ENCODE data around the gene THADA.
A peak's percentile ranks its signal among the peaks of the same experiment; 100 is the strongest.

The THADA gene

GRCh38 chr2:43495727-43496126 is 100.1 kb downstream of the THADA start:
- no peak for DNase-seq (ENCODE audit: low spot score)

- no peak for DNase-seq (ENCODE audit: low spot score)
These were observed 101.9 kb downstream of the THADA start for GRCh38 chr2:43493954-43494353.

GRCh38 chr2:43491065-43491639 is 104.7 kb downstream of the THADA start:
- no peak for DNase-seq (ENCODE audit: low spot score)

DNA sequence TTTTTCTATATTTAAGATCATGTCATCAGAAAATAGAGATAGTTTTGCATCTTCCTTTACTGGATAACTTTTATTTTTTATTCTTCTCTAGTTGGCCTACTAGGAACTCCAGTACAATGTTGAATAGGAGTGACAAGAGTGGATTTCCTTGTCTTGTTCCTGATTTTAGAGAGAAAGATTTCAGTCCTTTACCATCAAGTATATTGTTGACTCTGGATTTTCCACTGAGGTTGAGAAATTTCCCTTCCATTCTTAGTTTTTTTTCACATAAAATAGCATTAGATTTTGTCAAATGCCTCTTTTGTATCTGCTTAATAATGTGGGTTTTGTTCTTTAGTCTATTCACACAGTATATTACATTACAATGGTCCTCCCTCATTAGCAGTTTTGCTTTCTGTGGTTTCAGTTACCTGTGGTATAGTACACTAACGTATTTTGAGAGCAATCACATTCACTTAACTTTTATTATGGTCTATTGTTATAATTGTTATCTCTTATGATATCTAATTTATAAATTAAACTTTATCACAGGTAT is 105.5 kb downstream of the THADA start:
- no peak for DNase-seq (ENCODE audit: low spot score)

GRCh38 chr2:43488737-43489136 is 107.1 kb downstream of the THADA start:
- DNase-seq (ENCODE audit: low spot score) = no peak

DNA sequence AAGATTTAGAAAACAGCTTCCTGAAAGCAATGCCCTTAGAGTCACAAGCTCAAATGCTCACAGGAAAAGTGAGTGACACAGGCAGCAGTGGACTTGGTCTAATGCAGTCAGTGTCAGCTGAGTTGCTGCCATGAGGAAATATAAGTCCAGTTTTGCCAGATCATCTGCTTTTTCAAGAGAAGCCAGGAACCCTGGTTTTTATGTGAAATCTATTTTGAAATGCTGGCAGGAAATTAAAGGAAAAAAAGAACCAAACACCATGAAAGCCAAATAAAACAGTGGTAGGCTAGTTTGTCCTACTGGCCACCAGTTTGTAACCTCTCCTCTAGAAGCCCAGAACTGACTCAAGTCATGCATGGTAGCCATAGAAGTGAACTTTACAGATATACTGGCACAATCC is 109.2 kb downstream of the THADA start:
- no peak for DNase-seq (ENCODE audit: low spot score)

DNA sequence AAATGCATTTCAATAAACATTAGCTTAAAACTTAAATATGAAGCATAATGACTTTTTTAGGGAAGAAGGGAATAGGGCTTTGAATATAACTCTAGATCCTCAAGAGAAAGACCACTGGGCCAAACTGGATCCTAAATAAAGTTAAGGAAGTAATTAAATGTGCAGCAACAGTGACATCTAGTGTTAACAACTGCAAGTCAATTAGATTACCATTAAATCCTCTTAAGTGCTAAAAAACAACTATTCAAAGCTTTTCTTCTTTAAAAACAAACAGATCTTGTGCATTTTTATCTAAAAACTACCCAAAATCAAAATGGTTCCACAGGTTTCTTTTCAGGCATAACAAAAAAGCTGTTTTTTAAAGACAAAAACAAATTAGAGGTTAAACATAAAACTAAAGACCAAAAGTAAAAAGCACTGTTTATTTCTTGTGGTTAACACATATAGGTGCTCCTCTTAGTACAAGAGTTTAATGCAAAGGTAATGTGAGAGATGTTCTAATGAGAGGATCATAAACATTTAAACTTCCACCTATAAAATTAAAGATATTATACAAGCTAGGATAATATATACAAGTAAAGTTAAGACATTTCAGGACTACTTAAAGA is 111.4 kb downstream of the THADA start:
- DNase-seq (ENCODE audit: low spot score) = peak; percentile 57

DNA sequence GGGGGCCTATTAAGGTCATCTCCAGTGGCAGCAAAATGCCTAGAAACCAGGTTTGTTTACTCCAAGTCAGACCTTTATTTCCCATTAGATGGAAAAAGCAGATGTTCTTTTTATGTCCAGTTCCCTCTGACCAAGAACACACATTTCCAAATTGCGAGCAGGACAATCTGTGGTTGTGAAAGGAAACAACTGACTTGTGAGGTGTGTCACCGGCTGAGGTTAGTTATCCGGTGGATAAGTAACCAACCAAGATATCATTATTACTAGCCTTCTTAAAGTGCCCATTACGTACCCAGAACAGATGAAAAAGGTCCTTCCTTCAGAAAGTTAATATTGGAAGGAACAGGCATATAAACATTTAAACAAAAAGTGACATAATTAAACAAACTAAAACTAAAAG is 112.9 kb downstream of the THADA start:
- DNase-seq (ENCODE audit: low spot score) = no peak

GRCh38 chr2:43481927-43482542 is 113.8 kb downstream of the THADA start:
- no peak for DNase-seq (ENCODE audit: low spot score)

- no peak for DNase-seq (ENCODE audit: low spot score)
These were observed 115.0 kb downstream of the THADA start for GRCh38 chr2:43480874-43481273.

DNA sequence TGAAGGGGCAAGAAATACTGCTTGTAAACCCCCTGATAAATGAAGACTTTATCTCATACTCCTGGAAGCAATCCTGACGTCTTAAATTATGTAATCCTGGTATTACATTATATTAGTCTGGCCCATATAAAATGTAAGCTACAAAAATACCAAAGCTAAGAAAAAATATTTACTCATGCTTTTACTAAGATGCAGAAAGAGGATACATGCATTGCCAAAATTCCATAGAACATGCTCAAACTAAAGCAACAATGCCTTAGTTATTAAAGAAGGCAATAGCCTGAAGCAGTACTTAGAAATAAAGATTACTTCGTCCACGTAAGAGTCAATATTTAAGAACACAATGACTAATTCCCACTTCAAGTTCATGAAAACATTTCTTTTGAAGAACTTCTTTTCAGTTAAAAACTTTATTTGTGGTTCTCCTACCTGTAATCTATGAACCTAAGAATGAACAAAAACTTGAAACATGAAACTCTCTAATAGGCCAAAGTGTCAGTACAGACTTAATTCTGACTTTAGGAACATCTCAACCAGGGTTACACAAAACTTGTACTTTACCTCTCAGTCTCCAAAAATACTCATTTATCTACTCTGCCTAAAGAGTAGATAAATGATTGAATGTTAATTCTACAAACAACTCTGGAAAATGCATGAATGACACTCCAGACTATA is 117.3 kb downstream of the THADA start:
- no peak for DNase-seq (ENCODE audit: low spot score)

- no peak for DNase-seq (ENCODE audit: low spot score)
These were observed 119.9 kb downstream of the THADA start for GRCh38 chr2:43475922-43476321.

- no peak for DNase-seq (ENCODE audit: low spot score)
These were observed 120.5 kb downstream of the THADA start for GRCh38 chr2:43475137-43475846.

DNA sequence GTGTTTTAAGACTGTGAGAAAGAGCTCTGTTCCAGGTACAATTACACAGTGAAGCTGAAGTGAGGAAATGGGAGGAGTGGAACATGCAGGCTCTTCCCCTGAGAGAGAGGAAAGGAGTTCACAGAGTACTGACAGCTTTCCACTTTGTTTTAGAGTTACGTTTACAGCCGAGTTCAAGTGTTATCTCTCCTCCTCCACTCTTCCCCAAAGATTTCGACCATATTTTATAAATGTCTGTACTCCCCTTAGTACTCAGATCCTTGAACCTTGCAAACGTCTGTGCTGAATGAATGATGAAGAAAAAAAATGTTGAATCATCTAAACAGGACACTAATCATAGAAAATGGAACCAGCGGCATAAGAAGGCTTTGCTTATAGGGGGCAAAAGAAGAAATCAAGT is 121.6 kb downstream of the THADA start:
- DNase-seq (ENCODE audit: low spot score) = no peak

DNA sequence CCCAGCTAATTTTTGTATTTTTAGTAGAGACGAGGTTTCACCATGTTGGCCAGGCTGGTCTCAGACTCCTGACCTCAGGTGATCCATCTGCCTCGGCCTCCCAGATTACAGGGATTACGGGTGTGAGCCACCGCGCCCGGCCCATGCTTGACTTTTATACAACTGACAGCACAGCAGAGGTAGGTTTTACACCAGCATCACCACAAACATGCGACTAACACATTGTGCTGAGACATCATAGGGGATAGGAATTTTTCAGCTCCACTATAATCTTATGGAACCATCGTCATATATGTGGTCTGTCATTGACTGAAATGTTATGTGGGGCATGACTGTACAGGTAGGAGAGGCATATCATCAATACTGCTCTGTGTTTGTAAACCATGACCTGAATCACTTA is 122.1 kb downstream of the THADA start:
- no peak for DNase-seq (ENCODE audit: low spot score)

DNA sequence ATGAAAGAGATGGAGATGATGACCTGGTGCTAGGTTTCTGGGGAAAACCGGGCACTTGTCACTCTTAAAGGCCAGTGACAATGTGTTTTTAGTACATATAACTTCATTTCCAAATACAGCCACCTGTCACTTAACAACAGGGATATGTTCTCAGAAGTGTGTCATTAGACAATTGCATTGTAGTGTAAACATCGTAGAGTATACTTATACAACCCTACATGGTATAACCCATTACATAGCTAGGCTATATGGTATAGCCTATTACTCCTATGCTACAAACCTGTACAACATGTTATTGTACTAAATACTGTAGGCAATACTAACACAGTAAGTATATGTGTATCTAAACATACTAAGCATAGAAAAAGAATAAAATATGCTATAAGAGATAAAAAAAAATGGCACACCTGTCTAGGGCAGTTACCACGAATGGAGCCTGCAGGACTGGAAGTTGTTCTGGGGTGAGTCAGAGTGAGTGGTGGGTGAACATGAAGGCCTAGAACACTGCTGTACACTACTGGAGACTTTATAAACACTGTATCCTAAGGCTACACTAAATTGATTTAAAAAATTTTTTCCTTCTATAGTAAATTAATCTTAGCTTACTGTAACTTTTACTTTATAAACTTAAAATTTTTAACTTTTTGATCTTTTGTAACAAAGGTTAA is 123.2 kb downstream of the THADA start:
- no peak for DNase-seq (ENCODE audit: low spot score)

GRCh38 chr2:43469713-43470112 is 126.1 kb downstream of the THADA start:
- no peak for DNase-seq (ENCODE audit: low spot score)

DNA sequence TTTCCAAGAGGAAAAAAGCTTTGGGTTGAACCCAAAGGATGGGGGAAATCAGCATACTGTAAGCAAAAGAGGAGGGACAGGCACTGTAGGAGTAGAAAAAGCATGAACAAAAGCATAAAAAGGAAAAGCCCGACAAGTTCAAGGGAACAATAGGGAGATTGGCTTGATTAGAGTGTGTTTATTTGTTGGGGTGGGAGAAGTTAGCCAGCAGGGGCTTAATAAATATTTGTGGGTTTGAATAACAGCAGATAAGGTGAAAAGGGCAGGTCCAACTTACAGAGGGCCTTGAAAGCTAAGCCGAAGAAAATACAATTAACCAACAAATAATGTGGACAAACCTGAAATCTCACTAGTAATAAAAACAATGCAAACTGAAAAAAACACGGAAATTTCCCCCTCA is 126.7 kb downstream of the THADA start:
- DNase-seq (ENCODE audit: low spot score) = no peak

GRCh38 chr2:43467891-43468290 is 127.9 kb downstream of the THADA start:
- no peak for DNase-seq (ENCODE audit: low spot score)

- no peak for DNase-seq (ENCODE audit: low spot score)
These were observed 130.6 kb downstream of the THADA start for GRCh38 chr2:43465234-43465633.

DNA sequence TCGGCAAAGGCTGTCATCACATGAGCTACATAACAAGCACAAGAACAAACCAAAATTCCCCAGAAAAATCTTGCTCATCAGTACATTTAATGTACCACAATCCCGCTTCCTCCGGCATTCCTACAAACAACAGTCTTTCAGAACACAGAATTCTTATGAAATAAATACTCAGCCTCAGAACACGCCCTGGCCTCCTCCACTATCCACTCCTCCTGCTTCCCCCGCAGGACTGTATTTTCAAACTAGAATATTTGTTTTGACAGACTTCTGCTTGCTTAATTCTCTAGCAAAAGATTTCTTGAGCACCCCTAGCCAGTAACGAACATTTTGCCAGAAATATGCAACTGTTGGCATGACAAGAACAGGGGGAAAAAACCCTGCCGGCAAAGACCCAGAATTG is 131.2 kb downstream of the THADA start:
- DNase-seq (ENCODE audit: low spot score) = no peak
